ENCODE measurements around the gene SIDT2. TPM values are rescaled to one million over a fixed set of nuclear protein-coding genes. Genes with fewer than 3 reads are reported as not detected.

Gene SIDT2
- total and polyA plus RNA-seq, 2 of the 13 experiments (the other 11 are each of a cell fraction or from before 2014, with no cell fraction given) = 11.5 to 28.0 TPM

DNA sequence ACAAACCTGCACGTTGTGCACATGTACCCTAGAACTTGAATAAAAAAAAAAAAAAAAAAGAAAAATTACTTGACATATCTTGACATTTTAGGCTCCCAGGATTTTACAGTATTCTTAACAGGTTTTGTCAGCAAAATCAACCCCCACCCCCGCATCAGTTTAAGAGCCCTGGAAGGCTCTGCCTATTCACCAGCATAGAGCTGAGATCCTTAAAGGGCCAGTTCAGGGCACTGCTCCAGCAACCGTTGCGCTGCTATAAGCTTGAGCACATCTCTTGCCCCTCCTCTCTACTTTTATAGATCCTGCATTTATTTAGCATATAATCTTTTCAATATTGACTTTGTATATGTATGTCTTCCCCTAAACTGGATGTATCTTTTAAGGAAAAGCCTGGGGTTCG lies 35.2 kb upstream of the SIDT2 start:
- H3K4me3 ChIP-seq (replicated peaks in 1 of 3; ENCODE audit: insufficient read depth in 1 of 3, low read depth in 2 of 3, low read length in 3 of 3) = peak overlapping the region; percentile 86 to 97 (median 94)
- WGBS (ENCODE audit: low lambda C conversion rate) = 13% methylated on average over 5 of the region's 5 CpGs
- H3K9ac ChIP-seq (ENCODE audit: insufficient read depth, low read depth, low read length) = peak overlapping the region; percentile 76
- H3K9me3 ChIP-seq (ENCODE audit: low read length) = no peaks in the 10 kb centered on the region
- DNase-seq (ENCODE audit: low spot score) = no peak
- no peak for FAIRE-seq
- ChIA-PET CTCF (ENCODE audit: low intra/inter-chr PET ratio, low total read pairs) (no interaction called here), POLR2A (interaction anchor here (0.6 to 4.4 kb wide), 11 partner anchors 10 to 314 kb away, joined by 4 to 41 read pairs (median 9); partner anchors contain the start of genes APOA1, APOC3, CEP164 and SIDT2)
- peaks cover 30% of the 10 kb centered on the region for H3K4me1 ChIP-seq (ENCODE audit: insufficient read depth, low read length)
- intact Hi-C loops (cut with micrococcal nuclease; ENCODE audit: unreplicated experiment) (no loop called here), in situ Hi-C loops (cut with HindIII; ENCODE audit: extremely low pct_ligation_motif_present, low pct_unique_long_range_greater_than_20kb) (no loop called here)
- H3K27me3 ChIP-seq (ENCODE audit: control insufficient read depth in 1 of 2, insufficient read depth in 2 of 2, low read length in 2 of 2) = no peaks in the 10 kb centered on the region; a peak in 1 of 5 replicates
- BruUV-seq (replicated peaks) = TSS peak; percentile 97
- ATAC-seq = peak; percentile 53
- peak overlapping the region; percentile 75 for H2AFZ ChIP-seq (ENCODE audit: low read length)
- peak overlapping the region; percentile 62 for H3K27ac ChIP-seq (ENCODE audit: extremely low read length, insufficient read depth, low read length)
- peak overlapping the region; percentile 79 for H3K4me2 ChIP-seq (ENCODE audit: low read depth, low read length)
- peaks cover 30% of the 10 kb centered on the region for H4K20me1 ChIP-seq (ENCODE audit: insufficient read depth, low read length)
- TF ChIP-seq MTA1 (CRISPR knock-in tag; IDR thresholded peaks at IDR 0.05; ENCODE audit: borderline replicate concordance) (no peak), ZNF446 (CRISPR knock-in tag; IDR thresholded peaks at IDR 0.05) (no peak), FOSL2 (CRISPR knock-in tag; IDR thresholded peaks at IDR 0.05) (no peak), PPARG (CRISPR knock-in tag; conservative IDR thresholded peaks at IDR 0.05) (no peak), MYPOP (CRISPR knock-in tag; IDR thresholded peaks at IDR 0.05) (no peak), NR2F6 (IDR thresholded peaks at IDR 0.05) (no peak), NR2F6 (CRISPR knock-in tag; IDR thresholded peaks at IDR 0.05) (no peak), BCL6 (CRISPR knock-in tag; IDR thresholded peaks at IDR 0.05) (no peak), CSRNP2 (CRISPR knock-in tag; conservative IDR thresholded peaks at IDR 0.05; ENCODE audit: low read depth) (0 out of 2 replicates have a peak, but pooled peaks have one; percentile 13), IKZF4 (CRISPR knock-in tag; IDR thresholded peaks at IDR 0.05; ENCODE audit: borderline replicate concordance, low read depth, not compliant biosample characterization) (no peak), CSRNP1 (CRISPR knock-in tag; IDR thresholded peaks at IDR 0.05) (no peak), LCORL (IDR thresholded peaks at IDR 0.05) (no peak), LCORL (CRISPR knock-in tag; IDR thresholded peaks at IDR 0.05) (0 out of 2 replicates have a peak, but pooled peaks have one; percentile 8)
- peaks cover 5 to 18% of the 10 kb centered on the region in 2 experiments for H3K36me3 ChIP-seq (replicated peaks in 1 of 2; ENCODE audit: control insufficient read depth in 1 of 2, insufficient read depth in 2 of 2, low read length in 2 of 2)
- peaks cover 40% of the 10 kb centered on the region for H3K79me2 ChIP-seq (ENCODE audit: insufficient read depth, low read length)

Data from HepG2 (cell line).